ENCODE data around the gene FKBP7. TPM values are rescaled to one million over a fixed set of nuclear protein-coding genes. Genes with fewer than 3 reads are reported as not detected.
"Not testable (repeated sequence)": the region's sequence is repeated elsewhere in the genome, so short reads cannot be mapped to it uniquely, and the experiment has no call there.

FKBP7 gene
- total RNA-seq (2022): 5.8 and 8.4 TPM in 2 replicates
- Bru-seq, nascent RNA: percentile 42 among the genes with signal in this experiment
- BruChase-seq, experiment 1, labeled RNA remaining after a 6-hour chase: percentile 49 among the genes with signal in this experiment
- BruChase-seq, experiment 2, labeled RNA remaining after a 2-hour chase: percentile 37 among the genes with signal in this experiment
- long read RNA-seq, transcript FKBP7-204 (4 exons, 2,834 nt): major isoform, 5 of 10 reads
- long read RNA-seq, partial matches to known transcripts: 1 of 10 reads
- long read RNA-seq, other reads (novel, unspliced or antisense): 1 of 10 reads

DNA sequence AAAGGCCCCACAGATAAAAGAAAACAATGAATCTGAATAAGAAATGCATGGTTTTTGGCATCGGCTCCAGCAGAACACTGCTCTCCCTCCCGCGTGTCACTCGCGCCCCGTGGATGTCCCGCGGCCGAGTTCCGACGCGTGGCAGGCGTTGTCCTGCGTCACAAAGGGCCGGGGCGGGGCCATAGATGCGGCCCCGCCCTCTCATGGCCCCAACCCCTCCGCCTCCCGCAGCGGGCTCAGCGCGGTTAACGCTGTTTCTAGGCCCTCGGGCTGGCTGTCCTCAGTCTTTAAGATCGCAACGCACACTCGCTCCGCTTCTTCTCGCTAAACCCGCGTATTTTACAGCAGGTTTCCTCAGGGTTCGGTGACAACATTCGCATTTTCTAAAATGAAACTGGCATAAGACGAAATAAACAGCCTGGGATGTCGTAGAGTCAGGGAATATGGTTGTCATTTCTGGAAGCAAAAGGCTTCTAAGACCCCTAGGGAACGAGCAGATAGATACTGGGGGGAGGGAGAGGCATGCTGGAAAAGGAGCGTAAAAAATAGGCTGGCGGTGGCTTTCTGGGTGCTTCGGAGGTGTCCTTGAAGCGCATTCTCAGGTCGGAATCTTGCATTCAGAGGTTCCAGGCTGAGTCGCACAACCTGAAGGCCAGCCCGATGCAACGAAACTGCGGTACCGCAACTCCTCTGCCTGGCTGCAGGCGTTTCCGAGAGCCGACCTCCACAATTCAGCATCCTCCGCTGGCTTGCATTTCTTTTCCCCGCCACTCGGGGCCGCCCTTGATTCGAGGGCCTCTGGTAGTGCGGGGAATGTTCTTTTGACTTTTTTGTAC is at the start of gene FKBP7:
FKBP7 (minus strand) TSS at position 162 of the 836 bp plus-strand sequence; CDS start at position 61, 101 bp downstream.
- Mint-ChIP-seq H3K27ac (ENCODE audit: low read depth, unreplicated experiment) (peak within 1 kb of the TSS; percentile 99), H3K9me3 (ENCODE audit: unreplicated experiment) (no peaks in the 10 kb centered on the region), H3K4me1 (ENCODE audit: insufficient read depth, unreplicated experiment) (peaks cover 19% of the 10 kb centered on the region), H3K36me3 (ENCODE audit: insufficient read depth, unreplicated experiment) (peaks cover 9% of the 10 kb centered on the region), H3K27me3 (ENCODE audit: insufficient read depth, unreplicated experiment) (no peaks in the 10 kb centered on the region), H3K4me3 (ENCODE audit: unreplicated experiment) (peak within 1 kb of the TSS; percentile 96)
- peak; percentile 71 for TF ChIP-seq CTCF (IDR thresholded peaks at IDR 0.05; ENCODE audit: unreplicated experiment)
- intact Hi-C loops (cut with micrococcal nuclease): loop anchor here (1.0 kb wide), 1 partner anchor 27 kb away; the partner anchor contains the start of genes PJVK and PRKRA
- no TSS peak for BruUV-seq (replicated peaks)
- ChIA-PET POLR2A (interaction anchor here (0.6 to 4.6 kb wide), 9 partner anchors 11 to 59 kb away, joined by 3 to 76 read pairs (median 4); partner anchors contain the start of genes PJVK and PRKRA), CTCF (interaction anchor here (0.6 to 1.4 kb wide), 3 partner anchors 12 to 64 kb away, joined by 4 to 6 read pairs (median 6); no protein-coding TSS in a partner anchor)
- peak; percentile 82 for DNase-seq (ENCODE audit: unreplicated experiment)

GRCh38 chr2:178527592-178527991 is 49.2 kb upstream of the FKBP7 start:
- H3K9me3 Mint-ChIP-seq (ENCODE audit: unreplicated experiment): no peaks in the 10 kb centered on the region
- no TSS peak for BruUV-seq (replicated peaks)
- no peak for DNase-seq (ENCODE audit: unreplicated experiment)
- POLR2A ChIA-PET: no interaction called here
- no peak overlapping the region for H3K4me3 Mint-ChIP-seq (ENCODE audit: unreplicated experiment)
- no peak for TF ChIP-seq CTCF (IDR thresholded peaks at IDR 0.05; ENCODE audit: unreplicated experiment)
- H3K27ac Mint-ChIP-seq (ENCODE audit: low read depth, unreplicated experiment): no peak overlapping the region
- CTCF ChIA-PET: no interaction called here
- intact Hi-C loops (cut with micrococcal nuclease): no loop called here
- H3K4me1 Mint-ChIP-seq (ENCODE audit: insufficient read depth, unreplicated experiment): peaks cover 11% of the 10 kb centered on the region
- H3K36me3 Mint-ChIP-seq (ENCODE audit: insufficient read depth, unreplicated experiment): peaks cover 23% of the 10 kb centered on the region
- no peaks in the 10 kb centered on the region for H3K27me3 Mint-ChIP-seq (ENCODE audit: insufficient read depth, unreplicated experiment)

DNA sequence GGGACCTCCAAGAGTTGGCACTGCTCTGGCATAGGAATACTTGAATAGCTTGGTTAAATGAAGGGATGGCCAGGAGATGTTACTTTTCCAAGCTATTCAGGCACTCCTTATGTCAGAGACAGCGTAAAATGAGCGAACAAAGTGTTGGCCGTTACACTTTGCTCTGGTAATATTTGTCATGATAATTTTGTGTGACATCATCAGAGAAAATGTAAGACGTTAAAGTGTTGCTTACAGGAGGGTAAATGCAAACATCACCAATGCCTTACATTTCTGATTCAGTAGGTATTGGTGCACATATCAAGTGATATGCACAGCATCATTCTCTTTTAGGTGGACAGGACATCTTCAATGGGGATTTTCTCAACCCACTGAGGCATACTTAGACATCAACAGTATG is 47.9 kb upstream of the FKBP7 start:
- TF ChIP-seq CTCF (IDR thresholded peaks at IDR 0.05; ENCODE audit: unreplicated experiment): no peak
- no peak overlapping the region for H3K4me3 Mint-ChIP-seq (ENCODE audit: unreplicated experiment)
- no peak overlapping the region for H3K27ac Mint-ChIP-seq (ENCODE audit: low read depth, unreplicated experiment)
- CTCF ChIA-PET: interaction anchor here (0.6 kb wide), 1 partner anchor 1151 kb away, joined by 3 read pairs; no protein-coding TSS in a partner anchor
- no peak for DNase-seq (ENCODE audit: unreplicated experiment)
- H3K27me3 Mint-ChIP-seq (ENCODE audit: insufficient read depth, unreplicated experiment): no peaks in the 10 kb centered on the region
- intact Hi-C loops (cut with micrococcal nuclease): no loop called here
- BruUV-seq (replicated peaks): no TSS peak
- POLR2A ChIA-PET: no interaction called here
- no peaks in the 10 kb centered on the region for H3K9me3 Mint-ChIP-seq (ENCODE audit: unreplicated experiment)
- peaks cover 12% of the 10 kb centered on the region for H3K36me3 Mint-ChIP-seq (ENCODE audit: insufficient read depth, unreplicated experiment)
- H3K4me1 Mint-ChIP-seq (ENCODE audit: insufficient read depth, unreplicated experiment): peaks cover 9% of the 10 kb centered on the region

DNA sequence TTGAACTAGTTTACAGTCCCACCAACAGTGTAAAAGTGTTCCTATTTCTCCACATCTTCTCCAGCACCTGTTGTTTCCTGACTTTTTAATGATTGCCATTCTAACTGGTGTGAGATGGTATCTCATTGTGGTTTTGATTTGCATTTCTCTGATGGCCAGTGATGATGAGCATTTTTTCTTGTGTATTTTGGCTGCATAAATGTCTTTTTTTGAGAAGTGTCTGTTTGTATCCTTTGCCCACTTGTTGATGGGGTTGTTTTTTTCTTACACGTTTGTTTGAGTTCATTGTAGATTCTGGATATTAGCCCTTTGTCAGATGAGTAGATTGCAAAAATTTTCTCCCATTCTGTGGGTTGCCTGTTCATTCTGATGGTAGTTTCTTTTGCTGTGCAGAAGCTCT is 47.1 kb upstream of the FKBP7 start:
- H3K27me3 Mint-ChIP-seq (ENCODE audit: insufficient read depth, unreplicated experiment); H3K4me3 Mint-ChIP-seq (ENCODE audit: unreplicated experiment); H3K27ac Mint-ChIP-seq (ENCODE audit: low read depth, unreplicated experiment); BruUV-seq (replicated peaks); H3K36me3 Mint-ChIP-seq (ENCODE audit: insufficient read depth, unreplicated experiment); POLR2A ChIA-PET; intact Hi-C loops (cut with micrococcal nuclease); DNase-seq (ENCODE audit: unreplicated experiment); H3K4me1 Mint-ChIP-seq (ENCODE audit: insufficient read depth, unreplicated experiment); H3K9me3 Mint-ChIP-seq (ENCODE audit: unreplicated experiment): not testable (repeated sequence)
- CTCF ChIA-PET: interaction anchor here (0.6 kb wide), 1 partner anchor 1152 kb away, joined by 3 read pairs; no protein-coding TSS in a partner anchor

- POLR2A ChIA-PET: interaction anchor here (1.2 to 2.7 kb wide), 2 partner anchors 28 to 44 kb away, joined by 3 to 24 read pairs; partner anchors contain the start of gene PLEKHA3
- CTCF ChIA-PET; H3K4me3 Mint-ChIP-seq (ENCODE audit: unreplicated experiment); intact Hi-C loops (cut with micrococcal nuclease); H3K4me1 Mint-ChIP-seq (ENCODE audit: insufficient read depth, unreplicated experiment); H3K36me3 Mint-ChIP-seq (ENCODE audit: insufficient read depth, unreplicated experiment); H3K27ac Mint-ChIP-seq (ENCODE audit: low read depth, unreplicated experiment); DNase-seq (ENCODE audit: unreplicated experiment); BruUV-seq (replicated peaks); H3K27me3 Mint-ChIP-seq (ENCODE audit: insufficient read depth, unreplicated experiment); H3K9me3 Mint-ChIP-seq (ENCODE audit: unreplicated experiment): not testable (repeated sequence)
Measured at GRCh38 chr2:178525010-178525409, 46.6 kb upstream of the FKBP7 start.
